HepG2 (cell line): ENCODE data around the gene PTGES. TPM values are rescaled to one million over a fixed set of nuclear protein-coding genes. Genes with fewer than 3 reads are reported as not detected.
"Not testable (repeated sequence)": the region's sequence is repeated elsewhere in the genome, so short reads cannot be mapped to it uniquely, and the experiment has no call there.

ENCODE experiments used
- ATAC-seq: fragments of 200-7000 bp; cut with Tn5 transposase; 3 replicates; pipeline ENCODE4 v1.9.1; 2020; ENCODE audit warnings: mild to moderate bottlenecking, moderate library complexity
- BruUV-seq: library from RNA; stranded (reverse); fragments of 400-500 nt; replicated peaks from 2 replicates; lab custom pipeline; 2021; lab: Mats Ljungman, UMichigan
- CTCF ChIA-PET: fragments of 300-600 bp; formaldehyde crosslinking; extraction: SDS; loops from one replicate; lab custom pipeline; 2021; ENCODE audit warnings: low total read pairs, inconsistent platforms, low intra/inter-chr PET ratio; lab: Yijun Ruan, JAX
- POLR2A ChIA-PET: fragments of 350-600 bp; sonication (Branson Sonifier 250); formaldehyde crosslinking; loops from one replicate; lab custom pipeline; 2020; ENCODE audit warnings: antibody characterized with exemption, inconsistent platforms; lab: Yijun Ruan, JAX
- DNase-seq: peaks from one replicate; pipeline ENCODE4 v3.0.0-alpha.2; 2015; ENCODE audit warnings: low spot score
- FAIRE-seq: peaks from 3 replicates; lab custom pipeline; 2011; peaks lifted over from hg19 to GRCh38; lab: Jason Lieb, UNC
- H2AFZ ChIP-seq: one replicate; pipeline ENCODE4 v1.6.1; 2011; ENCODE audit warnings: low read length, inconsistent platforms
- H3K27ac ChIP-seq: fragments of 300-600 bp; 3 replicates; pipeline ENCODE4 v1.8.0; 2011; ENCODE audit warnings: mixed run types, mild to moderate bottlenecking, mixed read lengths, low read length, inconsistent platforms; ENCODE audit not compliant: insufficient read depth; ENCODE audit errors: extremely low read length
- H3K27me3 ChIP-seq, 2 experiments: fragments of 200-600 bp in 1 of 2; 2 replicates in 1 of 2; 3 replicates in 1 of 2; pipeline versions ENCODE4 v1.6.0 to v1.8.0; 2011; ENCODE audit warnings: low read length in 2 of 2, mild to moderate bottlenecking in 2 of 2, moderate library complexity in 2 of 2, inconsistent platforms in 1 of 2; ENCODE audit not compliant: insufficient read depth in 2 of 2, control insufficient read depth in 1 of 2
- H3K36me3 ChIP-seq, 2 experiments: fragments of 200-600 bp in 1 of 2; replicated peaks in 1 of 2; 2 replicates in 1 of 2; 3 replicates in 1 of 2; pipeline versions ENCODE4 v1.5.1 to v1.8.0; 2011; ENCODE audit warnings: low read length in 2 of 2, inconsistent platforms in 1 of 2; ENCODE audit not compliant: insufficient read depth in 2 of 2, control insufficient read depth in 1 of 2
- H3K4me1 ChIP-seq: 2 replicates; pipeline ENCODE4 v1.5.1; 2012; ENCODE audit warnings: low read length, inconsistent platforms; ENCODE audit not compliant: insufficient read depth
- H3K4me2 ChIP-seq: 2 replicates; pipeline ENCODE4 v1.6.0; 2011; ENCODE audit warnings: low read depth, low read length, inconsistent platforms
- H3K4me3 ChIP-seq, 3 experiments: fragments of 200-600 bp in 1 of 3; sonication (generic), shearing (Covaris generic) in 1 of 3; replicated peaks in 1 of 3; 2 replicates each; pipeline ENCODE4 v1.5.1; 2011 to 2016; ENCODE audit warnings: low read length in 3 of 3, inconsistent platforms in 2 of 3, low read depth in 2 of 3, mild to moderate bottlenecking in 2 of 3, control low read depth in 1 of 3, mixed read lengths in 1 of 3; ENCODE audit not compliant: insufficient read depth in 1 of 3
- H3K79me2 ChIP-seq: one replicate; pipeline ENCODE4 v1.6.1; 2011; ENCODE audit warnings: low read length, inconsistent platforms; ENCODE audit not compliant: insufficient read depth
- H3K9ac ChIP-seq: 2 replicates; pipeline ENCODE4 v1.6.0; 2011; ENCODE audit warnings: mild to moderate bottlenecking, low read depth, low read length, inconsistent platforms; ENCODE audit not compliant: insufficient read depth
- H3K9me3 ChIP-seq: 2 replicates; pipeline ENCODE4 v1.5.1; 2012; ENCODE audit warnings: mild to moderate bottlenecking, low read length
- H4K20me1 ChIP-seq: 2 replicates; pipeline ENCODE4 v1.6.0; 2011; ENCODE audit warnings: inconsistent platforms, mild to moderate bottlenecking, low read length, moderate library complexity; ENCODE audit not compliant: insufficient read depth
- FOSL1 ChIP-seq: sonication (generic); formaldehyde crosslinking; IDR thresholded peaks from 2 replicates; pipeline ENCODE4 v1.9.0; 2021; ENCODE audit warnings: missing genetic modification reagents, borderline replicate concordance
- FOSL2 ChIP-seq: sonication (generic); formaldehyde crosslinking; IDR thresholded peaks from 2 replicates; pipeline ENCODE4 v1.4.0; 2020; ENCODE audit warnings: missing genetic modification reagents
- RARA ChIP-seq: IDR thresholded peaks from 2 replicates; pipeline ENCODE4 v1.6.1; 2016; ENCODE audit warnings: missing genetic modification reagents, missing compliant biosample characterization
- SNAI1 ChIP-seq: sonication (generic); formaldehyde crosslinking; IDR thresholded peaks from 2 replicates; pipeline ENCODE4 v1.5.0; 2020; ENCODE audit warnings: mild to moderate bottlenecking, missing genetic modification reagents, borderline replicate concordance
- ZMYM3 ChIP-seq: sonication (generic); formaldehyde crosslinking; IDR thresholded peaks from 2 replicates; pipeline ENCODE4 v1.5.1; 2020; ENCODE audit warnings: mild to moderate bottlenecking, missing genetic modification reagents
- ZNF280B ChIP-seq: sonication (generic); formaldehyde crosslinking; IDR thresholded peaks from 2 replicates; pipeline ENCODE4 v1.5.0; 2020; ENCODE audit warnings: missing genetic modification reagents, mild to moderate bottlenecking, borderline replicate concordance
- ZNF687 ChIP-seq: sonication (generic); formaldehyde crosslinking; IDR thresholded peaks from 2 replicates; pipeline ENCODE4 v1.5.1; 2020; ENCODE audit warnings: mild to moderate bottlenecking, missing genetic modification reagents, moderate library complexity
- WGBS: methylation state at CpG from one replicate; pipeline ENCODE4 v1.1.6; 2017; ENCODE audit warnings: low lambda C conversion rate; 5-methylcytosine and 5-hydroxymethylcytosine counted together
- in situ Hi-C: cut with HindIII; loops from 2 replicates; pipeline ENCODE4 v1.10.0; 2017; ENCODE audit warnings: low pct_unique_long_range_greater_than_20kb; ENCODE audit not compliant: extremely low pct_ligation_motif_present
- intact Hi-C: fragments of 100-400 bp; cut with micrococcal nuclease; formaldehyde crosslinking; loops from one replicate; pipeline ENCODE4 v1.10.0; 2022; ENCODE audit not compliant: unreplicated experiment
- polyA plus RNA-seq, 8 experiments: library from polyadenylated mRNA; depleted of rRNA in 3 of 8; stranded (reverse) in 7 of 8; unstranded in 1 of 8; fragments of >200 nt; fragmentation: Illumina TruSeq in 4 of 8; extraction: Trizol in 4 of 8; gene quantifications; 2 replicates each; pipeline versions ENCODE4 v1.2.1 to v1.2.3, GENCODE V29; 2011 to 2016; ENCODE audit warnings: low read depth in 4 of 8, missing spikeins in 1 of 8, mixed read lengths in 1 of 8; ENCODE audit not compliant: insufficient read depth in 1 of 8
- total RNA-seq, 5 experiments: library from RNA; depleted of rRNA; stranded (reverse); fragments of >200 nt; fragmentation: Illumina TruSeq; extraction: Trizol; gene quantifications; 2 replicates each; pipeline ENCODE4 v1.2.3, GENCODE V29; 2016; ENCODE audit warnings: low read depth in 1 of 5
- TF ChIP-seq, protein P1 (sequence below): sonication (generic); formaldehyde crosslinking; IDR thresholded peaks from 2 replicates; pipeline ENCODE4 v1.4.0; 2020; ENCODE audit warnings: missing genetic modification reagents

PTGES gene
- total and polyA plus RNA-seq, 2 of the 13 experiments (the other 11 are each of a cell fraction or from before 2014, with no cell fraction given): 0.07 TPM; not detected in 1

DNA sequence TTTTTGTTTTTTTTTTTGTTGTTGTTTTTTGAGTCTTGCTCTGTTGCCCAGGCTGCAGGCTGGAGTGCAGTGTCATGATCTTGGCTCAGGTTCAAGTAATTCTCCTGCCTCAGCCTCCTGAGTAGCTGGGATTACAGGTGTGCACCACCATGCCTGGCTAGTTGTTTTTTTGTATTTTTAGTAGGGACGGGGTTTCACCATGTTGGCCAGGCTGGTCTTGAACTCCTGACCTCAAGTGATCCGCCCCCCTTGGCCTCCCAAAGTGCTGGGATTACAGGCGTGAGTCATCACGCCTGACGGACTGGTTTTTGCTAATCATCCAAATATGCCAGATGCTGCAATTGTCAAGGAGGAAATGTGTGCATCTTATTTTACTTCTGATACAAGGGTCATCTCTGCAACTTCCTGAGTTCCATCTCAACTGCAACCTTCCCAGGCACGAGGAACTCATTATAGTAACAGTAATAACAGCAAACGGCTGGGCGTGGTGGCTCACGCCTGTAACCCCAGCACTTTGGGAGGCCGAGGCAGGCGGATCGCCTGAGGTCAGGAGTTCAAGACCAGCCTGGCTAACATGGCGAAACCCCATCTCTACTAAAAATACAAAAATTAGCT is 9.6 kb upstream of the PTGES start:
- peak; percentile 43 for TF ChIP-seq RARA
- TF ChIP-seq, protein P1, sequence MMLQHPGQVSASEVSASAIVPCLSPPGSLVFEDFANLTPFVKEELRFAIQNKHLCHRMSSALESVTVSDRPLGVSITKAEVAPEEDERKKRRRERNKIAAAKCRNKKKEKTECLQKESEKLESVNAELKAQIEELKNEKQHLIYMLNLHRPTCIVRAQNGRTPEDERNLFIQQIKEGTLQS (CRISPR knock-in tag): 0 out of 2 replicates have a peak, but pooled peaks have one; percentile 54
- 0 out of 2 replicates have a peak, but pooled peaks have one; percentile 37 for TF ChIP-seq FOSL1 (CRISPR knock-in tag)
- TF ChIP-seq FOSL2 (CRISPR knock-in tag): peak; percentile 83
- TF ChIP-seq, all 625 proteins: peak for 4; not testable (repeated sequence) for 621
- H2AFZ ChIP-seq, H3K79me2 ChIP-seq, H3K4me3 ChIP-seq, H3K9ac ChIP-seq, BruUV-seq, H3K27ac ChIP-seq, in situ Hi-C loops, H3K36me3 ChIP-seq, H4K20me1 ChIP-seq, ATAC-seq, FAIRE-seq, POLR2A ChIA-PET, intact Hi-C loops, DNase-seq, CTCF ChIA-PET, H3K9me3 ChIP-seq: not testable (repeated sequence)
- WGBS: 12% methylated on average over 12 of the region's 13 CpGs
- H3K4me1 ChIP-seq: peaks cover 26% of the 10 kb centered on the region
- peak overlapping the region; percentile 68 for H3K4me2 ChIP-seq
- H3K27me3 ChIP-seq: peaks cover 2 to 12% of the 10 kb centered on the region in 2 experiments; a peak in 2 of 5 replicates

DNA sequence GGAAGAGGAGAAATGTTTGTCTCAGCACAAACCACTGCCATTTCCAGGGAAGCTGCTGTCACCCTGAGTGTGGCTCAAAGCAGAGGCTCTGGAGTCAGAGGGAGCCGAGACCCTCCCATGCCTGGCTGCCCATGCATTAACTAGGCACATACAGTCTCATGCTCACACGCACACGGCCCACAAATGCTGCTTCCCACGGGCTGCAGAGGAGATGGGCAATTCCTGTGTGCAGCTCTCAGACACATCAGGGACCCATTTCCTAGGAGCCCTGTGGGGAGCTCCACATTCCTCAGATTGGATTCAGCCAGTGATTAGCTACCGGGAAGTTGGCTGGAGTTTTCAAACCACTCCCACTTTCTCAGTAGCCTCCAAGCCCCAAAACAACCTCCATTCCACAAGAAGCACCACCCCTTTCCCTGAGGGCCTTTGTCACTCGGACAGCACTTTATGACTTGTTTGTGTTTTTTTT is 9.1 kb upstream of the PTGES start:
- Histone ChIP-seq H4K20me1 (no peaks in the 10 kb centered on the region), H3K4me1 (peaks cover 26% of the 10 kb centered on the region), H3K9ac (no peak overlapping the region), H3K27me3 (peaks cover 2 to 12% of the 10 kb centered on the region in 2 experiments; a peak in 2 of 5 replicates), H3K36me3 (no peaks in the 10 kb centered on the region), H2AFZ (no peak overlapping the region), H3K27ac (no peak overlapping the region), H3K9me3 (no peaks in the 10 kb centered on the region), H3K79me2 (no peaks in the 10 kb centered on the region), H3K4me3 (peak overlapping the region in 1 of 3 experiments; percentile 25; a peak in 1 of 6 replicates), H3K4me2 (peak overlapping the region; percentile 68)
- peak; percentile 58 for ATAC-seq
- ChIA-PET POLR2A (no interaction called here), CTCF (no interaction called here)
- intact Hi-C loops: loop anchor here (1.0 kb wide), 1 partner anchor 15 kb away; no protein-coding TSS in a partner anchor
- FAIRE-seq: no peak
- WGBS: 9% methylated on average over 3 of the region's 6 CpGs
- in situ Hi-C loops: no loop called here
- DNase-seq: no peak
- no TSS peak for BruUV-seq
- TF ChIP-seq ZNF280B: 0 out of 2 replicates have a peak, but pooled peaks have one; percentile 37
- peak; percentile 1; the same call in 1 of the 2 replicates for TF ChIP-seq ZNF687 (CRISPR knock-in tag)
- 0 out of 2 replicates have a peak, but pooled peaks have one; percentile 3 for TF ChIP-seq ZMYM3
- no peak for TF ChIP-seq SNAI1
